HEK293 (cell line): ENCODE results near the gene CBX8.

ENCODE experiments used
- CTCF ChIA-PET: fragments of 350-600 bp; formaldehyde crosslinking; extraction: SDS; loops from one replicate; lab custom pipeline; 2021; ENCODE audit warnings: antibody characterized with exemption; lab: Yijun Ruan, JAX
- POLR2A ChIA-PET: fragments of 300-600 bp; formaldehyde crosslinking; extraction: SDS; loops from one replicate; lab custom pipeline; 2020; ENCODE audit warnings: antibody characterized with exemption, inconsistent platforms; lab: Yijun Ruan, JAX
- H3K27ac ChIP-seq: fragments of 200-500 bp; sonication (Bioruptor generic); 2 replicates; pipeline ENCODE4 v1.5.1; 2014; ENCODE audit warnings: low read depth, low read length, control low read depth, inconsistent platforms; ENCODE audit errors: extremely low read depth
- H3K36me3 ChIP-seq, 2 experiments: fragments of 200-500 bp in 1 of 2; sonication (Bioruptor generic) in 1 of 2; 1 replicate in 1 of 2; 2 replicates in 1 of 2; pipeline ENCODE4 v1.5.1; 2014 to 2017; ENCODE audit warnings: inconsistent platforms in 2 of 2, low read length in 2 of 2; ENCODE audit not compliant: control insufficient read depth in 2 of 2, insufficient read depth in 1 of 2
- H3K4me1 ChIP-seq: fragments of 200-500 bp; sonication (Bioruptor generic); 2 replicates; pipeline ENCODE4 v1.5.1; 2014; ENCODE audit warnings: mild to moderate bottlenecking, low read length, inconsistent platforms; ENCODE audit not compliant: control insufficient read depth, insufficient read depth
- H3K4me3 ChIP-seq: 2 replicates; pipeline ENCODE4 v1.5.1; 2011; ENCODE audit warnings: low read depth, mild to moderate bottlenecking, control low read depth, low read length, moderate library complexity
- H3K9me3 ChIP-seq: fragments of 200-500 bp; sonication (Bioruptor generic); 2 replicates; pipeline ENCODE4 v1.5.1; 2014; ENCODE audit warnings: low read depth, low read length, inconsistent platforms; ENCODE audit not compliant: control insufficient read depth, insufficient read depth
- EGR2 ChIP-seq: fragments of 450-650 bp; formaldehyde crosslinking; IDR thresholded peaks from 2 replicates; pipeline ENCODE4 v1.5.1; 2016; ENCODE audit warnings: low read depth, missing biosample characterization, missing genetic modification characterization
- GLIS2 ChIP-seq: fragments of 450-650 bp; formaldehyde crosslinking; IDR thresholded peaks from 2 replicates; pipeline ENCODE4 v1.5.1; 2016; ENCODE audit warnings: missing biosample characterization, missing genetic modification characterization
- HIC1 ChIP-seq: fragments of 450-650 bp; formaldehyde crosslinking; IDR thresholded peaks from 2 replicates; pipeline ENCODE4 v1.5.1; 2016; ENCODE audit warnings: missing biosample characterization, missing genetic modification characterization
- INSM2 ChIP-seq: fragments of 450-650 bp; formaldehyde crosslinking; IDR thresholded peaks from 2 replicates; pipeline ENCODE4 v1.5.1; 2016; ENCODE audit warnings: missing biosample characterization, missing genetic modification characterization
- KLF8 ChIP-seq: fragments of 450-650 bp; formaldehyde crosslinking; IDR thresholded peaks from 2 replicates; pipeline ENCODE4 v1.5.1; 2016; ENCODE audit warnings: missing biosample characterization, missing genetic modification characterization
- KLF9 ChIP-seq: fragments of 450-650 bp; formaldehyde crosslinking; IDR thresholded peaks from 2 replicates; pipeline ENCODE4 v1.5.1; 2016; ENCODE audit warnings: missing biosample characterization, missing genetic modification characterization, low read depth
- SP2 ChIP-seq: fragments of 450-650 bp; formaldehyde crosslinking; IDR thresholded peaks from 2 replicates; pipeline ENCODE4 v1.5.1; 2016; ENCODE audit warnings: missing biosample characterization, missing genetic modification characterization
- ZBTB10 ChIP-seq: fragments of 450-650 bp; formaldehyde crosslinking; IDR thresholded peaks from 2 replicates; pipeline ENCODE4 v1.5.1; 2016; ENCODE audit warnings: missing biosample characterization, missing genetic modification characterization
- ZBTB6 ChIP-seq: fragments of 450-650 bp; formaldehyde crosslinking; IDR thresholded peaks from 2 replicates; pipeline ENCODE4 v1.5.1; 2017; ENCODE audit warnings: missing biosample characterization, missing genetic modification characterization
- ZFHX2 ChIP-seq: fragments of 450-650 bp; formaldehyde crosslinking; conservative IDR thresholded peaks from 2 replicates; pipeline ENCODE4 v1.5.1; 2016; ENCODE audit warnings: missing biosample characterization, missing genetic modification characterization
- ZNF146 ChIP-seq: fragments of 450-650 bp; formaldehyde crosslinking; IDR thresholded peaks from 2 replicates; pipeline ENCODE4 v1.5.1; 2016; ENCODE audit warnings: missing biosample characterization, missing genetic modification characterization
- ZNF184 ChIP-seq: fragments of 450-650 bp; IDR thresholded peaks from 2 replicates; pipeline ENCODE4 v1.5.1; 2018; ENCODE audit warnings: missing biosample characterization, mild to moderate bottlenecking, missing genetic modification characterization
- ZNF239 ChIP-seq: fragments of 450-650 bp; formaldehyde crosslinking; IDR thresholded peaks from 2 replicates; pipeline ENCODE4 v1.5.1; 2016; ENCODE audit warnings: missing biosample characterization, missing genetic modification characterization
- ZNF362 ChIP-seq: fragments of 450-650 bp; formaldehyde crosslinking; IDR thresholded peaks from 2 replicates; pipeline ENCODE4 v1.5.1; 2016; ENCODE audit warnings: missing biosample characterization, missing genetic modification characterization
- ZNF366 ChIP-seq: fragments of 450-650 bp; formaldehyde crosslinking; conservative IDR thresholded peaks from 2 replicates; pipeline ENCODE4 v1.5.1; 2016; ENCODE audit warnings: missing biosample characterization, missing genetic modification characterization
- ZNF423 ChIP-seq: fragments of 450-650 bp; formaldehyde crosslinking; IDR thresholded peaks from 2 replicates; pipeline ENCODE4 v1.5.1; 2016; ENCODE audit warnings: missing biosample characterization, missing genetic modification characterization
- ZNF48 ChIP-seq: fragments of 450-650 bp; formaldehyde crosslinking; IDR thresholded peaks from 2 replicates; pipeline ENCODE4 v1.5.1; 2016; ENCODE audit warnings: missing biosample characterization, missing genetic modification characterization
- ZNF488 ChIP-seq: fragments of 450-650 bp; formaldehyde crosslinking; IDR thresholded peaks from 2 replicates; pipeline ENCODE4 v1.5.1; 2016; ENCODE audit warnings: missing biosample characterization, missing genetic modification characterization
- ZNF596 ChIP-seq: fragments of 450-650 bp; IDR thresholded peaks from 2 replicates; pipeline ENCODE4 v1.5.0; 2018; ENCODE audit warnings: missing biosample characterization, mild to moderate bottlenecking, missing genetic modification characterization, moderate library complexity
- ZNF626 ChIP-seq: fragments of 450-650 bp; sonication (Bioruptor Pico); formaldehyde crosslinking; IDR thresholded peaks from 2 replicates; pipeline ENCODE4 v1.5.1; 2018; ENCODE audit warnings: missing biosample characterization, missing genetic modification characterization, inconsistent platforms
- ZNF658 ChIP-seq: fragments of 450-650 bp; formaldehyde crosslinking; IDR thresholded peaks from 2 replicates; pipeline ENCODE4; 2016; ENCODE audit warnings: missing biosample characterization, missing genetic modification characterization
- ZNF785 ChIP-seq: fragments of 450-650 bp; formaldehyde crosslinking; IDR thresholded peaks from 2 replicates; pipeline ENCODE4 v1.5.1; 2016; ENCODE audit warnings: missing biosample characterization, missing genetic modification characterization

The CBX8 gene

GRCh38 chr17:79799174-79799537, 2.3 kb upstream of the CBX8 start:
- ChIA-PET CTCF (interaction anchor here (0.7 to 2.6 kb wide), 7 partner anchors 8 to 125 kb away, joined by 3 to 9 read pairs (median 5); partner anchors contain the start of gene CBX4), POLR2A (interaction anchor here (3.0 to 3.7 kb wide), 2 partner anchors 13 to 40 kb away, joined by 52 to 61 read pairs; partner anchors contain the start of gene CBX4)
- no peaks in the 10 kb centered on the region for H3K9me3 ChIP-seq
- H3K36me3 ChIP-seq, result peaks cover 0 to 15% of the 10 kb centered on the region in 2 experiments; a peak in 1 of 3 replicates
- H3K4me3 ChIP-seq, result no peak overlapping the region
- H3K4me1 ChIP-seq, result peaks cover 21% of the 10 kb centered on the region
- TF ChIP-seq ZNF362 (tag by site-specific recombination) (no peak), SP2 (tag by site-specific recombination) (0 out of 2 replicates have a peak, but pooled peaks have one; percentile 12), ZNF146 (tag by site-specific recombination) (no peak), HIC1 (0 out of 2 replicates have a peak, but pooled peaks have one; percentile 15)
- H3K27ac ChIP-seq, result no peak overlapping the region

- Histone ChIP-seq H3K4me3 (no peak overlapping the region), H3K4me1 (peaks cover 22% of the 10 kb centered on the region), H3K9me3 (no peaks in the 10 kb centered on the region), H3K36me3 (peaks cover 0 to 15% of the 10 kb centered on the region in 2 experiments; a peak in 1 of 3 replicates), H3K27ac (peak overlapping the region; percentile 63; the same call in 1 of the 2 replicates)
- ChIA-PET CTCF (interaction anchor here (1.0 to 2.6 kb wide), 4 partner anchors 8 to 52 kb away, joined by 3 to 9 read pairs (median 6); partner anchors contain the start of gene CBX4), POLR2A (interaction anchor here (0.7 to 3.7 kb wide), 3 partner anchors 14 to 41 kb away, joined by 3 to 61 read pairs (median 52); partner anchors contain the start of gene CBX4)
- TF ChIP-seq ZNF596, result peak; percentile 91
- TF ChIP-seq EGR2 (tag by site-specific recombination), result peak; percentile 81
- TF ChIP-seq GLIS2, result no peak
- no peak for TF ChIP-seq ZBTB6
- no peak for TF ChIP-seq ZNF488 (tag by site-specific recombination)
- TF ChIP-seq KLF8 (tag by site-specific recombination), result no peak
- no peak for TF ChIP-seq ZNF626 (tag by site-specific recombination)
- peak; percentile 32; the same call in 1 of the 2 replicates for TF ChIP-seq ZNF366
- no peak for TF ChIP-seq KLF9 (tag by site-specific recombination)
- TF ChIP-seq ZNF184, result no peak
- no peak for TF ChIP-seq ZNF48 (tag by site-specific recombination)
- no peak for TF ChIP-seq ZNF423
- TF ChIP-seq ZBTB10 (tag by site-specific recombination), result 0 out of 2 replicates have a peak, but pooled peaks have one; percentile 34
- no peak for TF ChIP-seq ZNF785 (tag by site-specific recombination)
- no peak for TF ChIP-seq INSM2 (tag by site-specific recombination)
- TF ChIP-seq ZNF658 (tag by site-specific recombination), result no peak
- TF ChIP-seq ZNF239 (tag by site-specific recombination), result no peak
- peak; percentile 87 for TF ChIP-seq ZFHX2 (tag by site-specific recombination)
Observed at GRCh38 chr17:79798299-79799173, 1.7 kb upstream of the CBX8 start.
